HUES48 (cell line): ENCODE data around the gene METTL16.

Source experiments
- H3K27ac ChIP-seq: one replicate; pipeline ENCODE4 v1.7.0; 2013; ENCODE audit warnings: low read depth, low read length, inconsistent platforms
- H3K27me3 ChIP-seq: 2 replicates; pipeline ENCODE4 v1.6.1; 2013; ENCODE audit warnings: mild to moderate bottlenecking, low read length; ENCODE audit not compliant: control insufficient read depth, insufficient read depth
- H3K36me3 ChIP-seq: 2 replicates; pipeline ENCODE4 v1.6.1; 2013; ENCODE audit warnings: low read length; ENCODE audit not compliant: control insufficient read depth, insufficient read depth
- H3K4me1 ChIP-seq: 2 replicates; pipeline ENCODE4 v1.6.1; 2013; ENCODE audit warnings: mild to moderate bottlenecking, low read length; ENCODE audit not compliant: control insufficient read depth, insufficient read depth
- H3K4me3 ChIP-seq: 2 replicates; pipeline ENCODE4 v1.5.1; 2013; ENCODE audit warnings: mild to moderate bottlenecking, low read depth, low read length
- H3K9ac ChIP-seq: 2 replicates; pipeline ENCODE4 v1.6.1; 2013; ENCODE audit warnings: mild to moderate bottlenecking, low read depth, low read length, moderate library complexity
- H3K9me3 ChIP-seq: 2 replicates; pipeline ENCODE4 v1.6.1; 2013; ENCODE audit warnings: low read length; ENCODE audit not compliant: control insufficient read depth, insufficient read depth

Gene METTL16

DNA sequence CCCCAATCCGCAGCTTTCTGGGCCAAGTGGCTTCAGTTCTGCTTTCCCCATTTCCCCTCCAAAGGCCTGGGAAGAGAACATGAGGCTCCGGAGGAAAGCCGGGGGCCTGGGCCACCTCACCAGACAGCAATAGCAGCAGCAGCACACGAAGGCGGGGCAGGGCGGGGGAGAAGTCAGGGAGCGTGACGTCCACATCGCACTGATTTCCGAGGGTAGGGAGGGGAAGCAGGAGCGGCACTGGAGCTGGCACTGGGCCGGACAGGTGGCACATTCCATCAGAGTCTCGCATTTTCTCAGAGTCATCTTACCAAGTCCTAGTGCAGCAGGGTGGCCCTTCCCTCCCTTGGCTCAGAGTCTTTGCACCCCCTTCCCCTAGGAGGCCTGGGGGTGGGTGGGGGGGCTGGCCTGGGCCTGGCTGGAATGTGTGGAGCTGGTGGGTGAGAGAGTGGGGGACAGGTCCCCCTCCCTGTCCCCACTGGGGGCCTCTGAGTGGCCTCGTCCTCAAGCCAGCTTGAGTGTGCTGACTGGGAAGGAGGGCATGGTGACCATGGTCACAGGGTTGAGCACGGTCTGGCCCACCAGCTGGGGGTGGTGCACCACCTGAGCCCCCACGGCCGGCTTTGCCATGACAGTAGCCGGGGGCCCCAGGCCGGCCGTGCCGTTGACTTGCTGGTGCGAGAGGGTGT lies 125.1 kb downstream of the METTL16 start:
- Histone ChIP-seq H3K27ac (no peak overlapping the region), H3K27me3 (no peaks in the 10 kb centered on the region), H3K36me3 (peaks cover 25% of the 10 kb centered on the region), H3K4me3 (no peak overlapping the region), H3K9ac (no peak overlapping the region), H3K9me3 (no peaks in the 10 kb centered on the region), H3K4me1 (no peaks in the 10 kb centered on the region)

DNA sequence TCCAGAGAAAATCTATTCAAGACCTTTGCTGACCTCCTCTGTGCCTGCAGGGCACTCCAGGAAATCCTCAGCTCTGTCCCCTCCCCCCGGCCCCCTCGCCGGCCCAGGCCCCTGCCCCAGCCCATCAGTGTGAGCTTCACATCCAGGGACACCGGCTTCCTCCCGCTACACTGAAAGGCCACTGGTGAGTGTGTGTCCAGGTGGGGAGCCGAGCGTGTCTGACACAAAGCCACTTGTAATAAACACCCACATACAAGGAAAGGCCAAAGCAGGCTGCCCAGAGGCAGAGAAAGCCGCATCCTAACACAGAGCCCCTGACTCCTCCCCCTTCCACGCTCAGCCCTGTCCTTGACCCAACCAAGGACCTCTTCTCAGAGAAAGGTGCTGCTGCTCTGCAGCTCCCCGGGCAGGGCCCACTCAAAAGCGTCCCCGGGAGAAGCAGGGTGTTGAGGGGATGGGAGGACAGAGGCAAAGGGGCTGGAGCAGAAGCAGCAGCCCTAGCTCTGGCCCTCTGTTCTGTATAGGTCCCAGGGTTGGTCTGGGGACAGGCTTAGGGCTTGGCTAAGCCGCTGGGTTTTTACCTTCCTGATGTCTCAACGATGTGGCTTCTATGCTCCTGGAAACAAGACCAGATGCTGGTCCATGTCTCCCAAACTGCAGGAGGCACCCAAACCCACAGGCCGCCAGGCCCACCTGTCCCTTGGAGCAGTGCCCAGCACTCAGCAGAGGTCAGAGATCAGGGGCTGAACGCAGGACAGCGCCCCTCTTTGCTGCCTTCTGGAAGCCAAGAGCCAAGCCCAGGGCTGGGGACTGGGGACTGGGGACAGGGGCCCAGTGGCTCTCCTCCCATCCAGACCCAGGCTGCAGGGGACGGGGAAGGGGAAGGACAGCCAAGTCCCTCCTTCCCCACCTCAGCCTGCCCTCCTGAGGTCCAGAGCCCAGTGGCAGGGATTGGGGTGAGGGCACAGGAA lies 126.2 kb downstream of the METTL16 start:
- H3K9ac ChIP-seq, result no peak overlapping the region
- H3K9me3 ChIP-seq, result no peaks in the 10 kb centered on the region
- peaks cover 27% of the 10 kb centered on the region for H3K36me3 ChIP-seq
- H3K4me3 ChIP-seq, result no peak overlapping the region
- no peaks in the 10 kb centered on the region for H3K4me1 ChIP-seq
- H3K27me3 ChIP-seq, result no peaks in the 10 kb centered on the region
- H3K27ac ChIP-seq, result peak overlapping the region; percentile 18

DNA sequence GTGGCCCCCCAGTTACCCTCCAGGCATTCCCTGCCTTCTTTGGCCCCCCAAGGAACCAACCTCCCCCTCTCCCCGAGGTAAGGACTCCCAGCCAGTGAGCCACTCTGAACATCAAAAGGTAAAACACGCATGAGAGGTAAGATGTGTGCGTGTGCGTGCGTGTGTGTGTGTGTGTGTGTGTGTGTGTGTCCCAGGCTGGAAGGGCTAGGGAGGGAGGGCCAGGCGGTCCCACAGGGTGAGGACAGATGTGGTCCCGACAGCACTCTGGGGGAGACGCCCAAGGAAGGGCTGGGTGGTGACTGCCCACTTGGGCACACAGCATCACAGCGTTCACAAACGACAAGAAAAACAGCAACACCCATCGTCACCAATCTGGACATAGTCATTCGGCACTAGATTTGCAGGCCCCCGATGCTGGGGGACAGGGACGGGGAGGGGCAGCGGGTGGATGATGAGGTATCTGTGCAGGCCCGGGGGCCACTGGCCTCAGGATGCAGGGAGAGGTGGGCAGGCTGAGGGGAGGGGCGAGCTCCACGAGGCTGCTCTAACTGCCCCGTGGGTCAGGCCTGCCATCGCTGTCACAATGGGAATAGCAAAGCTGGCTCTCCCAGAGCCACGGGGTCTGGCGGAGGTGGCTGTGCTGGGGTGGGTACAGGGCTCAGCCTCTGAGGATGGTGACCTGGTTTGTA lies 127.1 kb downstream of the METTL16 start:
- H3K4me3 ChIP-seq, result no peak overlapping the region
- H3K36me3 ChIP-seq, result peaks cover 23% of the 10 kb centered on the region
- H3K4me1 ChIP-seq, result no peaks in the 10 kb centered on the region
- H3K27ac ChIP-seq, result no peak overlapping the region
- no peak overlapping the region for H3K9ac ChIP-seq
- H3K9me3 ChIP-seq, result no peaks in the 10 kb centered on the region
- no peaks in the 10 kb centered on the region for H3K27me3 ChIP-seq

DNA sequence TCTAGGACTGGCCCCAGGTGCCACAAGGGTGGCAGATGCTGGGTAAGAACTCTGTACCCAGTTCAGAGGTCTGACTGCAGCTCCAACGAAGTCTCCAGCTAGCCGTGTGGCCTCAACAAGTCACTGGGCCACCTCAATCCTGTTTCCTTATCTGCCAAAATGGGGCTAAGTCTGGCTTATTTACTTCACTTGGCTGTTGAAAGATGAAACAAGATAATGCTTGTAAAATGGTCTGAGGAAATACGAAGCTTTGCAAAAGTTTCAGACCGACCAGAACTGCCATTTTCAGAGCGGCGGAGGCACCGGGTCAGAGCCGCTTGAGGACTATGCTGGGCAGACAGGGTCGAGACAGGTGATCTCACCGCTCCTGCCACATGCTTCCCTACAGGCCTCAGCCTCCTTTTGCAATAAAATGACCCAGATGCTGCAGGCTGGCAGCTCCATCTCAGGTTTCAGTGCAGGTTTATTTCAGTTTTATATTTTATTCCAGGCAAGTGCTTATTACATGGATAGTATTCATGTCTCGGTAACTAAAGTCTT lies 128.0 kb downstream of the METTL16 start:
- H3K36me3 ChIP-seq, result peaks cover 31% of the 10 kb centered on the region
- H3K4me3 ChIP-seq, result no peak overlapping the region
- no peaks in the 10 kb centered on the region for H3K4me1 ChIP-seq
- no peak overlapping the region for H3K9ac ChIP-seq
- H3K9me3 ChIP-seq, result no peaks in the 10 kb centered on the region
- no peak overlapping the region for H3K27ac ChIP-seq
- H3K27me3 ChIP-seq, result no peaks in the 10 kb centered on the region

GRCh38 chr17:2380950-2381649 lies 130.6 kb downstream of the METTL16 start:
- Histone ChIP-seq H3K9ac (no peak overlapping the region), H3K9me3 (no peaks in the 10 kb centered on the region), H3K4me3 (no peak overlapping the region), H3K4me1 (no peaks in the 10 kb centered on the region), H3K27ac (no peak overlapping the region), H3K36me3 (peaks cover 31% of the 10 kb centered on the region), H3K27me3 (no peaks in the 10 kb centered on the region)

DNA sequence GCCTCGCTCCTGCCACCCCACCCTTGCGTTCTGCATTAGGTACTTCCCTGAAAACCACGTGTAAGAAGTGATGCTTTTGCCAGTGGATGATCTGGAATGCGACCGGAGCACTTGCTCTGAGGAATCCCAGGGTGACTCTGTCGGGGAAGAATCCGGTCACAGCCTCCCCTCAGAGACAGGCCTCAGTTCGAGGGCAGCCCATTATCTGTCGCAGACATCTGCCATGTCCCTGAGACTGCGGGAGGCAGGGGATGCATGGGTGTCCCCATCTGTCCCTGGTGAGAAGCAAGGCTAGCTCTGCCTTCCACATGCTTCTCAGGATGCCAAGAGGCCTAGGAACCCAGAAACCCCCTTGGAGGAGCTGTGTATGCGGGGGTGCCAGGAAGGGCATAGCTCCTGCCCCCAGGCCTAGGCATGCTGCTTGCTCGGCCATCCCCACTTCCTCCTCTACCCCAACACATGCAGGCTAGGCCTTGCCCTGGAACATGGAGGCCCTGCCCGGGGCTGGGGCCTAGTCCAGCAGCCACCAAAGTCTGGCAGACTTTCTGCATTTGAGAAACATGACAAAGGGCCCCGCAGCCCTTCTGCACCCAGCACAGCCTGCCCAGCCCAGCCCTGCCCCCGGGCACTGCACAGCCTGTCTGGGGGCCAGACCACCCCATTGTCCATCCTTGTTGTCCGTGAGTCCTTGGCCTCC lies 131.3 kb downstream of the METTL16 start:
- Histone ChIP-seq H3K9ac (no peak overlapping the region), H3K27ac (no peak overlapping the region), H3K36me3 (peaks cover 31% of the 10 kb centered on the region), H3K4me1 (no peaks in the 10 kb centered on the region), H3K4me3 (no peak overlapping the region), H3K9me3 (no peaks in the 10 kb centered on the region), H3K27me3 (no peaks in the 10 kb centered on the region)

- Histone ChIP-seq H3K36me3 (peaks cover 36% of the 10 kb centered on the region), H3K9me3 (no peaks in the 10 kb centered on the region), H3K27ac (no peak overlapping the region), H3K27me3 (no peaks in the 10 kb centered on the region), H3K4me1 (no peaks in the 10 kb centered on the region), H3K9ac (no peak overlapping the region), H3K4me3 (no peak overlapping the region)
Measured at GRCh38 chr17:2379489-2380225, 132.0 kb downstream of the METTL16 start.

DNA sequence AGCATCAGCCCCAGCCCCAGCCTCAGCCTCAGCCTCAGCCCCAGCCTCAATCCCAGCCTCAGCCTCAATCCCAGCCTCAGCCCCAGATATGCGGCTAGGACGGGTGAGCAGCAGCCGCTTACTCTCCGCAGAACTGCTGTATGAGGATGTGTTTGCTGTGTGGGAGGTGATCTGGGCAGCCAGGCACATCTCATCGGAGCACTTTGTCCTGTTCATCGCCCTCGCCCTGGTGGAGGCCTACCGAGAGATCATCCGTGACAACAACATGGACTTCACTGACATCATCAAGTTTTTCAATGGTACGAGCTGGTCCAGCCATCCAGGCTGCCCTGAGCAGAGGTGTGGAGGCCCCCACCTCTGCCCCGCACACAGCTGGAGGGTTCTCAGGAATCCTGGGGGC lies 132.8 kb downstream of the METTL16 start:
- Histone ChIP-seq H3K36me3 (peaks cover 40% of the 10 kb centered on the region), H3K27me3 (no peaks in the 10 kb centered on the region), H3K9me3 (no peaks in the 10 kb centered on the region), H3K4me1 (no peaks in the 10 kb centered on the region), H3K9ac (no peak overlapping the region), H3K4me3 (no peak overlapping the region), H3K27ac (no peak overlapping the region)

GRCh38 chr17:2377659-2378058 lies 134.0 kb downstream of the METTL16 start:
- Histone ChIP-seq H3K9me3 (no peaks in the 10 kb centered on the region), H3K27me3 (no peaks in the 10 kb centered on the region), H3K4me1 (no peaks in the 10 kb centered on the region), H3K27ac (no peak overlapping the region), H3K9ac (no peak overlapping the region), H3K4me3 (no peak overlapping the region), H3K36me3 (peaks cover 51% of the 10 kb centered on the region)
